ENCODE data around the gene CPAMD8.
"Not testable (repeated sequence)": the region's sequence is repeated elsewhere in the genome, so short reads cannot be mapped to it uniquely, and the experiment has no call there.

The CPAMD8 gene

DNA sequence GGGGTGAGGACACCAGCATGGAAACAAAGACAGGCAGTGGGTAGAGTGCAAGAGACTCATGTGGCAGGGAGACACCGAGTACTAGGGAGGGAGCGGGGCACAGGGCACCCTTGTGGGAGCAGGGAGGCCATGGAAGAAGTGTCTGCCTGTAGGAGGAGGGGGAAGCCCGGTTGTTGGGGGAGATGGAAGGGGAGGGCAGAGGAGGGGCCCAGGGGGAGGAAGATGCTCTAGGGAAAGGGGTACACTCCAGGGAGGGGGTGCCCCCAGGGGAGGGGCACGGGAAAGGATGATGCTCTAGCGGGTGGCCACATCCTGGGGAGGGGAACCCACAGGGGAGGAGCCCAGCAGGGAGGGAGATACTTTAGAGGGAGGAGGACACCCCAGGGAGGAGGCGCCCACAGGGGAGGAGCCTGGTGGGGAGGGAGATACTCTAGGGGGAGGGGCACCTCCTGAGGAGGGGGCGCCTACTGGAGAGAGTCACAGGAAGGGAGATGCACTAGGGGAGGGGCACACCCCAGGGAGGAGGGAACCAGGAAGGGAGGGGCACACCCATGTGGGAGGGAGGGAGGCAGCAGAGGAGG is 24.9 kb downstream of the CPAMD8 start:
- DNase-seq (ENCODE audit: low read depth in 2 of 2), result no peak

- DNase-seq (ENCODE audit: low read depth in 2 of 2), result no peak
These were observed 27.9 kb downstream of the CPAMD8 start for GRCh38 chr19:16998635-16999194.

DNA sequence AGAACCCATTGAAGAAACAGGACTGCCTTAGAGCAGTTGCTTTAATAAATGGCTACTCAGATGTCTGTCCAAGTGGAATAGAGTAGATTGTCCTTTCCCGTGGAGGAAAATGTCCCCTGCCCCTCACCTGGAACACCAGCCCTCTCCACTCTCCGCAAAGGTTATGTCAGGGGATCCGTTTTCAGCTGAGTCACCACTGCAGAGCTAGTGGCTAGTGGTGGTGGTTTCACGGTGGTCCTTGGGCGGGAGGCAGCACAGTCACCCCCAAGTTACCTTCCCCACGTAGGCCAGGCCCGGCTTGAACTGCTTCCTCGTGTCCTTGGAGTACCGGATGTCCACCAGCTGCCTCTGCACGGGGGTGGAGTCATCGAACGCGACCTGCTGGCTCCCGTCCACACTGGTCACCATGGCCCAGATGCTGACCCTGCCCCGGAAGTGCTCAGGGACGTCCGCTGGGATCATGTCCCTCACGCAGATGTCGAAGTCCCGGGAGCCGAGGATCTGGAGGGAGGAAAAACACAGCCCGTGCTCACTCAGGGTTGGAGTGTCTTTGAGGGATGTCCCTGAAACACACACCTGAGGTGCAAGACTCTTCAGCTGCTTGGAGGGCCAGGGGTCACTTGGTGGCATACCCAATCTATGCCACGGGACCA is 29.6 kb downstream of the CPAMD8 start:
- not testable (repeated sequence) for DNase-seq (ENCODE audit: low read depth in 2 of 2)

DNA sequence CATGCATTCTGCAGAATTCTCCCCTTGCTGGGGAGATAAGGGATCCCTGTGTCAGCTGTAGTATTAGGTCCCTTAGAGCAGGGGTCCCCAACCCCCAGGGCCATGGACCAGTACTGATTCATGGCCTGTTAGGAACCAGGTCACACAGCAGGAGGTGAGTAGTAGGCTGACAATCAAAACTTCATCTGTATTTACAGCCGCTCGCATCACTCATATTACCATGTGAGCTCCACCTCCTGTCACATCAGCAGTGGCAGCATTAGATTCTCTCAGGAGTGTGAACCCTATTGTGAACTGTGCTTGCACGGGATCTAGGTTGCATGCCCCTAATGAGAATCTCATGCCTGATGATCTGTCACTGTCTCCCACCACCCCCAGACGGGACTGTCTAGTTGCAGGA is 37.9 kb downstream of the CPAMD8 start:
- DNase-seq (ENCODE audit: low read depth in 2 of 2), result no peak

- no peak for DNase-seq (ENCODE audit: low read depth in 2 of 2)
These were observed 41.2 kb downstream of the CPAMD8 start for GRCh38 chr19:16985403-16985802.

DNA sequence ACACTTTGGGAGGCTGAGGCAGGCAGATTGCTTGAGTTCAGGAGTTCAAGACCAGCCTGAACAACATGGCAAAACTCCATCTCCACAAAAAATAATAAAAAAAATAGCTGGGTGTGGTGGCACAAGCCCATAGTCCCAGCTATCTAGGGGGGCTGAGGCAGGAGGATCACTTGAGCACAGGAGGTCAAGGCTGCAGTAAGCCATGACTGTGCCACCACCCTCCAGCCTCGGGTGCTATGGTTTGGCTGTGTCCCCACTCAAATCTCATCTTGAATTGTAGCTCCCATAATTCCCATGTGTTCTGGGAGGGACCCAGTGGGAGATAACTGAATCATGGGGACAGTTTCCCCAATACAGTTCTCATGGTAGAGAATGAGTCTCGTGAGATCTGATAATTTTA is 44.0 kb downstream of the CPAMD8 start:
- not testable (repeated sequence) for DNase-seq (ENCODE audit: low read depth in 2 of 2)

GRCh38 chr19:16978839-16979802 is 47.5 kb downstream of the CPAMD8 start:
- no peak for DNase-seq (ENCODE audit: low read depth in 2 of 2)

DNA sequence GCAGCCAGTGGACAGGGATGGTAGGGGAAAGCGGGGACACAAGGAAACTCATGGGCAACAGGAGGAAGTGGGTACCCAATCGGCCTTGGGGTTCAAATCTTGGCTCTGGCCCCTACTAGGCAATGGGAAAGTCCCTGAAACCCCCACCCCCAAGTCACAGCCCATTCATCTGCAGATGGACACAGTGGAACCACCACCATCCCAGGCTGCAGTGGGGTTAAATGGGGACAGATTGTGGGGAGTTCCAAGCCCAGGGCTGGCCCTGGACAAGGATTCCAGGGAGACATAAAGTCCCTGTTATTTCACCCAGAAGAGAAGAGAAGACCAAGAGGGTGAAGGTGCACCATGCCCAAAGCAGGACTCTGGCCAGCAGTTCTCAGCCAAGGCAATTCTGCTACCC is 48.5 kb downstream of the CPAMD8 start:
- no peak for DNase-seq (ENCODE audit: low read depth in 2 of 2)

- no peak for DNase-seq (ENCODE audit: low read depth in 2 of 2)
These were observed 49.3 kb downstream of the CPAMD8 start for GRCh38 chr19:16977306-16977705.

DNA sequence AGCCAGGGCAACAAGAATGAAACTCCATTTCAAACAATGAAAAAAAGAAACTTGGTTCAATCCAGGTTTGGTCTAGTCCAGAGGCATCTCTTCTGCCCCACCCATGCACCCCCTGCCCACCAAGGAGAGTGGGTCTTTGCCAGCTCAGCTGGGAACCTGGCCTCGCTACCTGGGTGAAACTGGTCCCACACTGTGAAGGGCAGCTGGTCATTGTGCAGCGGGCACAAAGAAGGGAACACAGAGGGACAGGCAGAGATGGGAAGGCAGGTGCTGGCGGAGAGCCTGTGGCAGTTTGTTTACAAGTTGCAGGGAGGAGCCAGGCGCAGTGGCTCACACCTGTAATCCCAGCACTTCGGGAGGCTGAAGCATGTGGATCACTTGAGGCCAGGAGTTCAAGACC is 50.2 kb downstream of the CPAMD8 start:
- no peak for DNase-seq (ENCODE audit: low read depth in 2 of 2)

- no peak for DNase-seq (ENCODE audit: low read depth in 2 of 2)
These were observed 55.8 kb downstream of the CPAMD8 start for GRCh38 chr19:16970821-16971220.

- DNase-seq (ENCODE audit: low read depth in 2 of 2), result no peak
These were observed 57.5 kb downstream of the CPAMD8 start for GRCh38 chr19:16969135-16969534.

GRCh38 chr19:16960996-16961822 is 65.4 kb downstream of the CPAMD8 start:
- DNase-seq (ENCODE audit: low read depth in 2 of 2), result not testable (repeated sequence)

GRCh38 chr19:16958277-16958676 is 68.3 kb downstream of the CPAMD8 start:
- not testable (repeated sequence) for DNase-seq (ENCODE audit: low read depth in 2 of 2)

GRCh38 chr19:16957855-16958254 is 68.8 kb downstream of the CPAMD8 start:
- no peak for DNase-seq (ENCODE audit: low read depth in 2 of 2)

GRCh38 chr19:16957151-16957701 is 69.4 kb downstream of the CPAMD8 start:
- DNase-seq (ENCODE audit: low read depth in 2 of 2), result no peak

DNA sequence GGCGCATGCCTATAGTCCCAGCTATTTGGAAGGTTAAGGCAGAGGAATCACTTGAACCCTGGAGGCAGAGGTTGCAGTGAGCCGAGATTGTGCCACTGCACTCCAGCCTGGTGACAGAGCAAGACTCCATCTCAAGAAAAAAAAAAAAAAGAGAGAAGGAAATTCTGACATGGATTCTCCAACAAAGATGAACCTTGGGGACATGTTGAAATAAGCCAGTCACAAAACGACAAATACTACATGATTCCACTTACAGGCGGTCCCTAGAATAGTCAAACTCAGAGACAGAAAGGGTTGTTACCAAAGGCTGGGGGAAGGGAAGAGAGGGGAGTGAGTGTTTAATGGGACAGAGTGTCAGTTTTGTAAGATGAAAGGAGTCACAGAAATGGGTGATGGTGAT is 71.4 kb downstream of the CPAMD8 start:
- DNase-seq (ENCODE audit: low read depth in 2 of 2), result no peak

DNA sequence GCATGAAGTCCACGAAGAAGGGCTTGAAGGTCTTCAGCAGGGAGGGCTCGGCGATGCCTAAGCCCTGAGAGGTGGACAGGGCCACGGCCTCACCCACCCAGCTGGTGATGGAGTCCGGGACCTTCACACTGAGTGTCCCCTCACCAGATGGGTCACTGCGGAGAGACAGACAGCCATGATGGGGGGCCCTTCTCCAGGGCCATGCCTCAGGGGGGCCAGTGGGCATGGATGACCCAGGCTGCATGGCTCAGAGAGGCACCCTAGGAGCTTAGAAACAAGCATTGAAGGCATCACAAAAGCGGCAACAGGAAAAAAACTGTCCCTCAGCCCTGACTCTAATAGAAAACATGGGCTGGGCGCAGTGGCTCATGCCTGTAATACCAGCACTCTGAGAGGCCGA is 74.6 kb downstream of the CPAMD8 start:
- DNase-seq (ENCODE audit: low read depth in 2 of 2), result no peak

DNA sequence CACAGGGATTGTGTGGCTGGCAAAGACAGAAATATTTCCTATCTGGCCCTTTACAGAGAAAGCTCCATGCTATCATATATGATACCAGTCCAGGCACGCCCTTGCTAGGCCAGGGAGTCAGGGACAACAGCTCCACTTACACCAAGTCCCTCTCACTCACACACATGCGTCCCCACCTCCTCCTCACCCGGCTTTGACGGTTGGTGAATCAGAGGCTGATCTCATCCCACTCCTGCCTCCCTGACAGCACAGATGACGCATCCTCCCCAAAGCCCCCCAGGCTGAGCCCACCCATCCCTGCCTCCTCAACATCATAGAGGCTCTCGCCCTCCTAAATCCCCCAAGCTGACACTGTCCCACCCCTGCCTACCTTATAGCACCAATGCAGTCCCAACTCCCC is 75.1 kb downstream of the CPAMD8 start:
- no peak for DNase-seq (ENCODE audit: low read depth in 2 of 2)

- no peak for DNase-seq (ENCODE audit: low read depth in 2 of 2)
These were observed 77.0 kb downstream of the CPAMD8 start for GRCh38 chr19:16949496-16950023.
